Jurkat, Clone E6-1 (cell line): ENCODE data around the gene ACSM2A.
"Not testable (repeated sequence)": the region's sequence is repeated elsewhere in the genome, so short reads cannot be mapped to it uniquely, and the experiment has no call there.

Experiments used
- DNase-seq: peaks from one replicate; pipeline ENCODE4 v3.0.0-alpha.2; 2011; ENCODE audit warnings: low read depth, low spot score
- H3K4me3 ChIP-seq: 2 replicates; pipeline ENCODE4 v1.5.1; 2011; ENCODE audit warnings: mild to moderate bottlenecking, low read length, control low read depth, moderate library complexity

ACSM2A gene

GRCh38 chr16:20446652-20447393 is 4.5 kb upstream of the ACSM2A start:
- DNase-seq, H3K4me3 ChIP-seq: not testable (repeated sequence)

DNA sequence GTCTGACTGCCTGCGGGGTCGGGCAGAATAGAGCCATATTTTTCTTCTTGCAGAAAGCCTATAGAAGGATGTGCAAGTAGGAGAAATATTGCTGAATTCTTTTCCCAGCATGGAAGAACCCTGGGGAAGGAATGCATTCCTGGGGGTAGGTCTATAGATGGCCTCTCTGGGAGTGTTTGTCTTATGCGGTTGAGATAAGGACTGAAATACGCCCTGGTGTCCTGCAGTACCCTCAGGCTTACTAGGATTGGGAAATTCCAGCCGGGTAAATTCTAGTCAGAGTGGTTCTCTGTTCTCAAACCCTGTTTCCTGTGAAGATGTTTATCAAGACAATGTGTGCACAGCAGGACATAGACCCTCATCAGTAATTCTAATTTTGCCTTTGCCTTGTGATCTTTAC is 2.3 kb downstream of the ACSM2A start:
- H3K4me3 ChIP-seq, DNase-seq: not testable (repeated sequence)

GRCh38 chr16:20459227-20459626 is 7.9 kb downstream of the ACSM2A start:
- not testable (repeated sequence) for DNase-seq, H3K4me3 ChIP-seq

DNA sequence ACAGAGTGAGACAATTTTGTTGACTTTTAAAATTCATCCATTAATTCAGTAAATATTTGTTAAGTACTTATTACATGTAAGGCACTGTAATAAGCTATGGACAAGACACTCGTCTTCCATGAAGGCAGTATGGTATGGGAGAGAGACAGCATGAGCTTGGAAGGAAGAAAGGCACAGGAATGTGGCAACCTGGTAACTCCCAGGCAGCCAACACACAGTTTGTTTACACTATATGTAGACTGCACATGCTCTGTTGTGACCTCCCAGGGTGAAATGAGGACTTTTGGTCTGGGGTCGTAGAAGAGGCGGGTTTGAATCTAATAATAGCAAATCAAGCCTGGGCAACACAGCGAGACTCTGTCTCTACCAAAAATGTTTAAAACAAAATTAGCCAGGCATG is 9.0 kb downstream of the ACSM2A start:
- not testable (repeated sequence) for DNase-seq, H3K4me3 ChIP-seq

DNA sequence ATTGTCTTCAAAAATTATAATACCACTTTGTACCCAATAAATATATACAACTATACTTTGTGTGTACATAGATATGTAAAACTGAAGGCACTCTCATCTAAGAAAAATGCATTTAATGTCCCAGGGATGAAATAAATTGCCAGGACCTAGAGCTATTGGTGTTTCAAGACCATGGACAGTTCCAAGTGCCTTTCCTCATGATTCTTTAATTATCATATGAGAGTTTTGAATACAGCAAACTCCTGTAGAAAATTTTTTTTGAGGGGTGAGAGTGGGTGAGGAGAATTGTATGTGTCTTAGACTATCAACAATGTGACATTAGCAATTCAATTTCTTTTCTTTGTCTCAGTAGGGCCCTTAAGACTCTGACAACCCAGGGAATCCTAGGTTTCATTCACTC is 17.6 kb downstream of the ACSM2A start:
- DNase-seq, H3K4me3 ChIP-seq: not testable (repeated sequence)

- DNase-seq, H3K4me3 ChIP-seq: not testable (repeated sequence)
These were observed 18.6 kb downstream of the ACSM2A start for GRCh38 chr16:20469930-20470329.

DNA sequence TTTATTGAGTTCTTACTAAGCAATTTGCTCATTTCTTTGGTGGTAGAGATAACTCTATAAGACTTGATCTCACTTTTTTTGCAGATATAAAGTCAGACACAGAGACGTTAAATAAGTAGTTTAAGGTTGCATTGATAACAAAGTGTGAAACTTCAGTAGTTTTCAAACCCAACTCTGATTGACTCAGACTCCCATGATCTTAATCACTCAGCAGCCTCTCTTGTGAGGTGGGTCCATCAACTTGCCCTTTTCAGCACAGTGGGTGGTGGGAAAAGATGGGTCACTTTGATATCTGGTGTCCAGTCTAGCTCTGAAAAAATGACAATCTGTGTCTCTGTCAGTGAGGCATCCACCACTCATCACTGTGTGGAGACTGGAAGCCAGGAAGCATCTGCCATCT is 19.4 kb downstream of the ACSM2A start:
- H3K4me3 ChIP-seq, DNase-seq: not testable (repeated sequence)

DNA sequence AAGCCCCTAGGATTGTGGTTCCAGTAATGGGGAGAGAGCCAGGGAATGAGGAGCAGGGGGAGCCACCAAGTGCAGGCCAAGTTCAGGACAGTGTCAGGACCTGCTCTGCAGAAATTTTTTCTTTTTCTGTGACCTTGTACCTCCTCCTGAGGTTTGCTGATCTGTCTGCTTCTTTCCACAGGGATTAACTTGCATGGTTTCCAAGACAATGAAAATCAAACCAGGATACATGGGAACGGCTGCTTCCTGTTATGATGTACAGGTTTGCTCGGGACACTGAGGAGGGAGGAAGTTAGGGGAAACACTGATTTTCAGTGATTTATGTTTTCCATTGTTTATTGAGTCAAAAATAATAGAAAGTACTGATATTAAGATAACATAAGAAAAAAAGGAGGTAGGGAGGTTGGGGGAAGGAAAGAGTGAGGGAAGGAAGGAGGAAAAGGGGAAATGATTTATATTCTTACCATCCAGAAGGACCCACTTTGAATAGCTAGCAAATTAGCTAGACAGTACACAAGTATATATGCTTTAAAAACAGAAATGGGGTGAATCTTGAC is 25.9 kb downstream of the ACSM2A start:
- DNase-seq, H3K4me3 ChIP-seq: not testable (repeated sequence)

- not testable (repeated sequence) for DNase-seq
These were observed 32.7 kb downstream of the ACSM2A start for GRCh38 chr16:20483989-20484388.

DNA sequence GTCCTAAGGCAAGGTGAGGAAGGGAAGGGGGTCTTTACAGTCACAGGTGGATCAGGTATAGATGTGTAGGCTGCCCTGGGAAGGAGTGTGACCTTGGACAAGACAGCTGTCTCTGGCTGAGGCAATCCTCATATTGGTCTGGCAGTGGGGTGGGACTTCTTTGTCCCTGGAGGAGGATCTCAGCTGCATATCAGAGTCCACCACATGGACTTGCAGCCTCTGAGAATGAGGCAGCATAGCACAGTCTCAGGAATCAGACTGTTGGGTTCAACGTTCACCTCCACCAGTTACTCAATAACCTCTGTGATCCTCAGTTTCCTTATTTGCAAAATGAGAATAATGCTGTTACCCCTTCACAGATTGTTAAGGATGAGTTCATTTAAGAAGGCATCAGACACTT is 33.4 kb downstream of the ACSM2A start:
- no peak for DNase-seq
- no peak overlapping the region for H3K4me3 ChIP-seq

More at GRCh38 chr16:20483989-20484388, 32.7 kb downstream of the ACSM2A start:
- H3K4me3 ChIP-seq: not testable (repeated sequence)

GRCh38 chr16:20485408-20485807 is 34.1 kb downstream of the ACSM2A start:
- no peak for DNase-seq
- no peak overlapping the region for H3K4me3 ChIP-seq

GRCh38 chr16:20490994-20491393 is 39.7 kb downstream of the ACSM2A start:
- DNase-seq: not testable (repeated sequence)

GRCh38 chr16:20491448-20491847 is 40.1 kb downstream of the ACSM2A start:
- not testable (repeated sequence) for DNase-seq, H3K4me3 ChIP-seq

More at GRCh38 chr16:20490994-20491393, 39.7 kb downstream of the ACSM2A start:
- not testable (repeated sequence) for H3K4me3 ChIP-seq

DNA sequence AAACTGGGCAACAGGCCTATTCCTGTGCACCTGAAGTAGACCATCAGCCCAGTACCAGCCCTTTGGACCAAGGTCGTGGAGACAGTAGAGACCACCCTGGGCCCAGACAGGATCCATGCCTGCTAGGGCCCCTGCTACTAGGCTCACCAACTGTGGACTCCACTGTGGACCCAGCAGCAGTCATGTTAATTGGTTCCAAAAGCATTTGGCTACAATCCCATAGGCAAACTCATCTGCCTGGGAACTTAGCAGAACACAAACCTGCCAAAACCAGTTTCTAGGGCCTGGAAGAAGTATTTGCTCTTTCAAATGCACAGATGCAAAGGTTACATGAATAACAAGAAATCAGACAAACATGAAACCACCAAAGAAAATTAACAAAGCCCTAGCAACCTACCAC is 53.1 kb downstream of the ACSM2A start:
- no peak overlapping the region for H3K4me3 ChIP-seq
- no peak for DNase-seq

GRCh38 chr16:20507280-20507679 is 56.0 kb downstream of the ACSM2A start:
- DNase-seq: no peak

GRCh38 chr16:20510323-20510722 is 59.0 kb downstream of the ACSM2A start:
- no peak for DNase-seq
- no peak overlapping the region for H3K4me3 ChIP-seq

More at GRCh38 chr16:20507280-20507679, 56.0 kb downstream of the ACSM2A start:
- no peak overlapping the region for H3K4me3 ChIP-seq

DNA sequence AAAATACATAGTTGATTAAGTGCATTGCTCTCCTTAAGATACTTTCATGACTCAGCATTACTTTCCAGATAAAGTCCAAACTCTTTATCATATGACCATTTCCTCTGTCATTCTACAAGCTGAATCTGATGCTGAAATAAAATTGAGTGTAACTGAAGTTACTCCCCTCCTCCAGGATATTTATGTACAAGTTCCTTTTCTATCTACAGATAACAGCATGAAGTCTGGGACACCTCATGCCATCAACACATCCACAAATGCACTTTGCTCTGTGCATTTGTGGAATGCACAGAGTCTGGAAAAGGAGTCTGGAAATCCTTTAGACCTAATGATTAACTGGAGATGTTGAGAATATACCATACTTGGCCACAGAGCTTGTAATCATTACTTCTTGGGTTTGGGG is 64.4 kb downstream of the ACSM2A start:
- DNase-seq: no peak
- H3K4me3 ChIP-seq: no peak overlapping the region

DNA sequence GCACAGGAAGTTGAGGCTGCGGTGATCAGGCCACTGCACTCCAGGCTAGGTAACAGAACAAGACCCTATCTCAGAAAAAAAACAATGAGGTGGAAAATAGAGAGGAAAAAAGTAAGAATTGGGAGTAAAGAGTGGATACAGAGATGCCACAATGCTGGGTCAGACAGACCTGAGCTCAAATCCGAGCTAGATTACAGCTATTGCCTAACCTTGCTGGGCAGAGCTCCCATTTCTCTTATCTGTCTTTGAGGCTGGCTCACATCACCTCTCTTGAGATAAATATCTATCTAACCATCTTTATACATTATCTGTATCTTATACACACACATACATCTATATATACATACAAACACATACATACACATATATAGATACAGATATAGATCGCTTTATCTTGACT is 65.8 kb downstream of the ACSM2A start:
- DNase-seq: no peak
- no peak overlapping the region for H3K4me3 ChIP-seq

DNA sequence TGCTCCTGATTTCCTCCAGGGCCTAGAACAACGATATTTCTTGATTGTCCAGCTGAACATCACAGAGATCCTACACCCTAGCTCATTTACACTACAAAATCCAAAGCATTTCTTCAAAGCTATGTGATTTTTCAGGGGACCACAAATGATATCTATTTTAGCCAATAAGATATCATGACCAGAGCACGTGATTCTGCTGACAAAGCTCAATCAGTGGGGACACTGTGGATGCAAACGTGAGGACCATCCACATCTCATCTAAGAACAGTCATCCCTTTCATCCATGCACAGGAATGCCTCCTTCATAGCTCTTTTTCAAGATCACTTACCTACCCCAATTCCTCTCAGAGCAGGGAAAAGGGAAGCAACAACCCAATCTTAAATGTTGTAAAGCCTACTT is 67.9 kb downstream of the ACSM2A start:
- no peak for DNase-seq
- no peak overlapping the region for H3K4me3 ChIP-seq

GRCh38 chr16:20520103-20520502 is 68.8 kb downstream of the ACSM2A start:
- H3K4me3 ChIP-seq: no peak overlapping the region

GRCh38 chr16:20531795-20532194 is 80.5 kb downstream of the ACSM2A start:
- not testable (repeated sequence) for H3K4me3 ChIP-seq, DNase-seq

More at GRCh38 chr16:20520103-20520502, 68.8 kb downstream of the ACSM2A start:
- DNase-seq: no peak
